ENCODE data around the gene TRIM24.
"Not testable (repeated sequence)": the region's sequence is repeated elsewhere in the genome, so short reads cannot be mapped to it uniquely, and the experiment has no call there.

Gene TRIM24

DNA sequence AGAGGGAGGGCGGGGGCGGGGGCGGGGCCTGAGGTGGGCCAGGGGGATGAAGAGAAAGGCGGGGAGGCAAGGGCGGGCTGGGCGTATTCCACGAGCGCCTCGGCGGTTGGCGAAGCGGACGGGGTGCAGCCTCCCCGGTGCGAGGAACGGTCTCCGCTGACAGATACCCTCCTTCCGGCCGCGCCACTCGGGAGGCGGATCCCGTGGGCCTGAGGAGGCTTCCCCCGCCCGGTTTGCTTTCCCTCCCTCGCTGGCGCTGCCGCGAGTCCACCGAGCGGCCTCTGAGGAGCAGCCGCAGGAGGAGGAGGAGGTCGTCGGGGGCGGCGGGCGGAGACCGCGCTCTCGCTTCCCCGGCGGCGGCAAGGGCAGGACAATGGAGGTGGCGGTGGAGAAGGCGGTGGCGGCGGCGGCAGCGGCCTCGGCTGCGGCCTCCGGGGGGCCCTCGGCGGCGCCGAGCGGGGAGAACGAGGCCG lies at the start of gene TRIM24:
Gene TRIM24 (plus strand): TSS at position 84 of the 473 bp plus-strand sequence. CDS start 290 bp downstream, at position 374.
- no peak for DNase-seq

DNA sequence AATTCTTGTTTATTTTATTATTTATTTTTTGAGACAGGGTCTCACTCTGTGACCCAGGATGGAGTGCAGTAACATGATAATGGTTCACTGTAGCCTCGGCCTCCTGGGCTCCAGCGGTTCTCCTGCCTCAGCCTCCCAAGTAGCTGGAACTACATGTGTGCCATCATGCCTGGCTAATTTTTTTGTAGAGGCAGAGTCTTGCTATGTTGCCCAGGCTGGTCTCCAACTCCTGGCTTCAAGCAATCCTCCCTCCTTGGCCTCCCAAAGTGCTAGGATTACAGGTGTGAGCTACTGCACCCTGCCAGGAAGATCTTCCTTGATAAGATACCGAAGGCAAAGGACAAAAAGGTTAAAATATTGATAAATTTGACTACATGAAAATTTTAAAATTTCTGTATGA lies 48.0 kb upstream of the TRIM24 start:
- DNase-seq: not testable (repeated sequence)

- DNase-seq: not testable (repeated sequence)
Measured at GRCh38 chr7:138412921-138413320, 47.1 kb upstream of the TRIM24 start.

DNA sequence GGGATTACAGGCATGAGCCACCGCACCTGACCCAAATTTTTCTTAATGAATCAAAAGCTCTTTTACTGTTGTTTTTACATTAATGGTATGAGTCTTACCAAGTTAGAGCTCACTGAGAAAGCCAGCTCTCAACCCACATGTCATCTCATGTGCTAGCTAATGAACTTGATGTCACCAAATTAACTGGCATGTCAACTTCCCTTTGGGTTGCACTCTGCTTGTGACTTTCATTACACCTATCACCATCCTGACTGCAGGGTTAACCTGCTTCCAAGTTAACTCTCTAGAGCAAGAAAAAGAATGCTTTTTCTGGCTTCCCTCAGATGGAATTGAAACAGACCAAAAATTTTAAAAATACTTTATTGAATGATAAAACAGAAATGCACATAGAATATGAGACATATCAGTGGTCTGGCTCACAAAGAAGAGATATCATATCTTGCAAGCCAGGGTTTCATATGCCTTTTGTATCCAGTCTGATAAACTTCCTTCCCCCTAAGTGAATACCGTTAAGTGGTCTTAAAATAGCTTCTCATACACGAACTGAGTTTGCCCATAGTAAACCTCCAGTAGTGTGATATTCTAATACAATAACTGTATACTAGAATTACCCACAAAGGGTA lies 42.9 kb upstream of the TRIM24 start:
- DNase-seq: no peak

DNA sequence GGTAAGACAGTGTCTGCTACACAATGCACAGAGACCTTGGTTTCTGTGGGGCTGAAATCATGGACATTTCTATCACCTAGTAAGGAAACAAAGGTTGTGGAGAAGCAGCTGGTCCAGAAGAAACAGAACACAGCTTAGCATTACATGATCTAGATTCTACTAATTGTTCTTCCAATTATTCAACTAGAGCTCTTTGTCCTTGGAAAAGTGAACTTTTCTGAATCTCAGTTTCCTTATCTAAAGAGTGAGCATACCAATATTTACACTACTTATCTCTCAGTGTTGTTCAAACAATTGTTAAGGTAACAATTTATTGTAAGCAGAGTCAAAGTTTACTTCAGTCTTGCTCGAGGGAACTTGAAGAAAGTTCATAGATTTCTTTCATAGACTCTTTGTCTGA lies 42.3 kb upstream of the TRIM24 start:
- no peak for DNase-seq

GRCh38 chr7:138418403-138418802 lies 41.7 kb upstream of the TRIM24 start:
- not testable (repeated sequence) for DNase-seq

DNA sequence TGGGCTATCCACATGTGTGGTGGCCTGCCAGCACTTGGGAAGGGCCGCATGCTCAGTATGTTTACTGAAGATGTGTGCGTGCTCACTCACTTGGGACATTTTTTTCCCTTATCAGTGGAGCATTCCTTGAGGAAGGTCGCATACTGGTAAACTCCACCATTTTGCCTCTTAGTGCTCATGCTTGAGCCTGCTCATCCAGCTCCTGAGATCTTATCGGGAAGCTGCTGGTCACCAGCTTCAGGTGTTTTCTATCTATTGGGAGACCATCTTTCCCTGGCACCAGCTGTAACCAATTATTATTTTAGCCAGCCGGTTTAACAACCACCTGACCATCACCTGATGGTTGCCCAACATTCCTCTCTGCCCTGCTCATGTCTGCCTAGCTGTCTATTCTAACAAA lies 35.0 kb upstream of the TRIM24 start:
- DNase-seq: no peak

- no peak for DNase-seq
Measured at GRCh38 chr7:138429577-138430250, 30.3 kb upstream of the TRIM24 start.

DNA sequence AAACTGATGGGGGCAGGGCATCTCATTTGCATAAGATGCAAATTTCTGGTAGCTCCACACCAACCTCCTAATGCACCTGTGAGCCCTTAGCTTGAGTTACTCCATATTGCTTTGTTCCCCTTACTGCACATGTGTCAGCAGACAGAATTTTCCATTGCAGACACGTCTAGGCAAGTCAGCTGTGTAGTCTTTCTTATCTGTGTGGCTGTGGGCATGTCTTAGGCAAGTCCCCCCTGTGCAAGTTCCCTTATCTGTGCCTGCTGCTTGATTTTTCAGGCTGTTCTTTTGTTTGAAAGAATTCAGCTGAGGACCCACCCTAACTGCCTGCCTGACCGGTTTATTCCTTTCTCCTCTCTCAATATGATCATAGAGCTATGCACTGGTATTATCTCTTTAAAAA lies 28.5 kb upstream of the TRIM24 start:
- no peak for DNase-seq

GRCh38 chr7:138433583-138434443 lies 26.2 kb upstream of the TRIM24 start:
- DNase-seq: no peak

- DNase-seq: no peak
Measured at GRCh38 chr7:138434597-138435019, 25.5 kb upstream of the TRIM24 start.

- no peak for DNase-seq
Measured at GRCh38 chr7:138435231-138435919, 24.7 kb upstream of the TRIM24 start.

DNA sequence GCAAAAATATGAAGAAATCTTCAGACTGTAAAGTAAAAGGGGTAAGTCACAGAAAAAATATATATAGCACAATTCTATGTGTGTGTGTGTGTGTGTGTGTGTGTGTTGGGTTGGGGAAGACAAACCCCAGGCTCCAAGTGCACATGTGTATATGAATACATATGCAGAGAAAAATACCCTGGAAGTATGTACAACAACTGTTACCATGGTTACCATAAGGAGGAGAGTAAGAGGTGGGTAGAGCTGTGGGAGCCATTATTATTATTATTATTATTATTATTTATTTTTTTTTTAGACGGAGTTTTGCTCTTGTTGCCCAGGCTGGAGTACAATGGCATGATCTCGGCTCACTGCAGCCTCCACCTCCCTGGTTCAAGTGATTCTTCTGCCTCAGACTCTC lies 23.7 kb upstream of the TRIM24 start:
- no peak for DNase-seq

- no peak for DNase-seq
Measured at GRCh38 chr7:138440460-138440859, 19.6 kb upstream of the TRIM24 start.

DNA sequence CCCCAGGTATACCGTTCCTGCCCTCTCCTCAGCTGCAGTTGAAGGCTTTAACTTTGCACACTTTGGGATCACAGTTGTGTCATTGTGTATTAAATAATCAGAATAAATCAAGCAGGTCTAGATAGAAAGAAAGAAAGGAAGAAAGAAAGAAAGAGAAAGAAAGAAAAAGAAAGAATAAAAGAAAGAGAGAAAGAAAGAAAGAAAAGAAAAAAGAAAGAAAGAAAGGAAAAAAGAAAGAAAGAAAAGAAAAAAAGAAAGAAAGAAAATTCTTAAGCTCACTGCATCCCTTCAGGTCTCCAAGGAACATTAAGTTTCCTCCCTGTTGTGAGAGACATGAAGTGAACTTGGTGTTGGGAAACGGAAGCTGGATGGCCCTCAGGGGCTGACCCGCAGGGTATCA lies 17.2 kb upstream of the TRIM24 start:
- no peak for DNase-seq

DNA sequence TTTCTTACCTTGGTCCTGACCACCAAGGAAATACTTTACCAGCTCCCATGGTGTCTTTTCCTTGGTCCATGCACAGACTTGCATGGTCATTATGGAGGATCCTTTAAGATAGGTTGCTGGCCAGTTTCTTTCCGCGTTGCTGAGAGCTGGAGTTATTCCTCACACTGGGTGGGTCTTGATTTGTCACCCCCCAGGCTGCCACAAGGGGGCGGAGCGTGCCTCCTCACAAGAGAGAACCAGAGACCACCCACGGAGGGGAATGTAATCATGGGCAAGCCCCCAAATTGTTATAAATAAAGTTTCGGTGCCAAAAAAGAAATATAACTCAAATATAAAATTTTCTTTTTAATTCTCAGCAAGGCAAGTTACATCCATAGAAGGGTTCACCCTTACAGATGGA lies 10.5 kb upstream of the TRIM24 start:
- peak; percentile 30 to 35 for DNase-seq

GRCh38 chr7:138455609-138456008 lies 4.5 kb upstream of the TRIM24 start:
- no peak for DNase-seq

DNA sequence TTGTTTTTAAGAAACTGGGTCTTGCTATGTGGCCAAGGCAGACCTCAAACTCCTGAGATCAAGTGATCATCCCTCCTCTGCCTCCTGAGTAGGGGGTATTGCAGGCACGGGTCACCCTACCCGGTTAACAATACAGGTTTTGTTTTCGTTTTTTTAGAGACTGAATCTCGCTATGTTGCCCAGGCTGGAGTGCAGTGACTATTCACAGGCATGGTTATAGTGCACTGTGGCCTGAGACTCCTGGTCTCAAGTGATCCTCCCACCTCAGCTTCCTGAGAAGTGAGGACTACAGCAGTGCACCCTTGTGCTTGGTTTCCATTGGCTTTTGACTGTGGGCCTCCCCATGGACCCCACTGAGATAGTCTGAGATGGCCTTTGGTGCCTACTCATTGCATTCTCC lies 3.8 kb upstream of the TRIM24 start:
- DNase-seq: no peak

GRCh38 chr7:138458576-138459412 lies 1.3 kb upstream of the TRIM24 start:
- DNase-seq: no peak

GRCh38 chr7:138459413-138460175 lies 465 bp upstream of the TRIM24 start:
- DNase-seq: peak; percentile 96 to 97

All from activated CD4-positive, alpha-beta T cell treated with anti-CD3 and anti-CD28 coated beads, Interleukin-2, amount 50 U/mL, for 4 hours (primary cell).